Endothelial cell of umbilical vein (primary cell): ENCODE measurements around the gene AP3S2. TPM values are rescaled to one million over a fixed set of nuclear protein-coding genes. Genes with fewer than 3 reads are reported as not detected.

Experiments
- BruUV-seq: library from RNA; stranded (reverse); fragments of 400-500 nt; replicated peaks from 2 replicates; lab custom pipeline; 2021; lab: Mats Ljungman, UMichigan
- CTCF ChIA-PET: fragments of 300-600, 350-600 bp; sonication (Branson Sonifier 250); formaldehyde crosslinking; loops from one replicate; lab custom pipeline; 2021; ENCODE audit warnings: antibody characterized with exemption, inconsistent platforms; lab: Charles Lee
- POLR2A ChIA-PET: fragments of 300-600, 350-600 bp; sonication (Branson Sonifier 250); formaldehyde crosslinking; loops from one replicate; lab custom pipeline; 2021; ENCODE audit warnings: antibody characterized with exemption, inconsistent platforms; lab: Charles Lee
- DNase-seq: peaks from one replicate; pipeline ENCODE4 v3.0.0-alpha.2; 2011; ENCODE audit warnings: low read depth, low spot score
- FAIRE-seq: peaks from 2 replicates; lab custom pipeline; 2011; peaks lifted over from hg19 to GRCh38; lab: Jason Lieb, UNC
- H2AFZ ChIP-seq: 2 replicates; pipeline ENCODE4 v1.6.0; 2012; ENCODE audit warnings: low read depth, low read length, control low read depth, inconsistent platforms
- H3K27ac ChIP-seq: 2 replicates; pipeline ENCODE4 v1.5.1; 2011; ENCODE audit warnings: low read depth, mild to moderate bottlenecking, control low read depth, low read length, moderate library complexity; ENCODE audit not compliant: insufficient read depth
- H3K27me3 ChIP-seq, 2 experiments: 2 replicates each; pipeline versions ENCODE4 v1.6.0 to v1.6.1; 2011; ENCODE audit warnings: low read length in 2 of 2, mixed read lengths in 1 of 2; ENCODE audit not compliant: control insufficient read depth in 2 of 2, insufficient read depth in 2 of 2
- H3K36me3 ChIP-seq, 2 experiments: 2 replicates in 1 of 2; 3 replicates in 1 of 2; pipeline ENCODE4 v1.5.1; 2011; ENCODE audit warnings: low read length in 2 of 2, mild to moderate bottlenecking in 1 of 2, moderate library complexity in 1 of 2; ENCODE audit not compliant: control insufficient read depth in 2 of 2, insufficient read depth in 2 of 2; ENCODE audit errors: extremely low read depth in 1 of 2
- H3K4me1 ChIP-seq: 3 replicates; pipeline ENCODE4 v1.5.1; 2011; ENCODE audit warnings: mild to moderate bottlenecking, low read length; ENCODE audit not compliant: control insufficient read depth, insufficient read depth; ENCODE audit errors: extremely low read depth
- H3K4me2 ChIP-seq: 2 replicates; pipeline ENCODE4 v1.6.1; 2011; ENCODE audit warnings: low read length, control low read depth, mixed read lengths; ENCODE audit not compliant: insufficient read depth
- H3K4me3 ChIP-seq, 3 experiments: fragments of 200-600 bp in 1 of 3; sonication (generic), shearing (Covaris generic) in 1 of 3; replicated peaks in 1 of 3; 2 replicates each; pipeline ENCODE4 v1.5.1; 2011 to 2016; ENCODE audit warnings: control low read depth in 3 of 3, low read length in 3 of 3, mild to moderate bottlenecking in 2 of 3, inconsistent platforms in 1 of 3, low read depth in 1 of 3, moderate library complexity in 1 of 3; ENCODE audit not compliant: insufficient read depth in 1 of 3
- H3K79me2 ChIP-seq: 2 replicates; pipeline ENCODE4 v1.6.0; 2012; ENCODE audit warnings: low read length, inconsistent platforms; ENCODE audit not compliant: control insufficient read depth, insufficient read depth
- H3K9ac ChIP-seq: replicated peaks from 2 replicates; pipeline ENCODE3; 2011; ENCODE audit warnings: low read length, control low read depth; ENCODE audit not compliant: insufficient read depth; ENCODE audit errors: extremely low read depth
- H3K9me1 ChIP-seq: replicated peaks from 3 replicates; pipeline ENCODE4 v1.6.0; 2011; ENCODE audit warnings: mild to moderate bottlenecking, low read length; ENCODE audit not compliant: control insufficient read depth, insufficient read depth; ENCODE audit errors: extremely low read depth
- H3K9me3 ChIP-seq: replicated peaks from 2 replicates; pipeline ENCODE4 v1.5.1; 2012; ENCODE audit warnings: low read length, inconsistent platforms; ENCODE audit not compliant: control insufficient read depth, insufficient read depth
- H4K20me1 ChIP-seq: replicated peaks from 2 replicates; pipeline ENCODE3; 2011; ENCODE audit warnings: mild to moderate bottlenecking, low read length; ENCODE audit not compliant: control insufficient read depth, insufficient read depth; ENCODE audit errors: extremely low read depth
- FOS ChIP-seq: IDR thresholded peaks from 2 replicates; pipeline ENCODE4 v1.6.1; 2011; ENCODE audit warnings: mild to moderate bottlenecking, low read length, moderate library complexity, borderline replicate concordance; ENCODE audit not compliant: insufficient read depth
- MYC ChIP-seq: IDR thresholded peaks from one replicate; pipeline ENCODE4 v1.6.1; 2011; ENCODE audit warnings: mild to moderate bottlenecking, low read depth, low read length
- POLR2AphosphoS5 ChIP-seq: IDR thresholded peaks from 2 replicates; pipeline ENCODE4 v1.6.1; 2012; ENCODE audit warnings: low read depth, mild to moderate bottlenecking, control low read depth, low read length, moderate library complexity; ENCODE audit not compliant: insufficient read depth
- dilution Hi-C: fragments of 300-500 bp; cut with MboI; formaldehyde crosslinking; loops from one replicate; pipeline ENCODE4 v1.15.0; 2019; ENCODE audit warnings: low sequenced_read_pairs; ENCODE audit not compliant: extremely low pct_ligation_motif_present
- intact Hi-C: fragments of 100-400 bp; cut with micrococcal nuclease; formaldehyde crosslinking; loops from one replicate; pipeline ENCODE4 v1.10.0; 2022
- polyA plus RNA-seq, 4 experiments: library from polyadenylated mRNA; depleted of rRNA in 3 of 4; stranded (reverse) in 3 of 4; unstranded in 1 of 4; fragments of >200 nt; gene quantifications; 2 replicates each; pipeline versions ENCODE4 v1.2.1 to v1.2.3, GENCODE V29; 2011 to 2012; ENCODE audit warnings: missing spikeins in 1 of 4
- total RNA-seq: library from RNA; stranded (reverse); gene quantifications from 2 replicates; pipeline ENCODE4 v1.2.3, GENCODE V29; 2021
- TF ChIP-seq, protein P1 (sequence below): IDR thresholded peaks from 2 replicates; pipeline ENCODE4 v1.6.1; 2011; ENCODE audit not compliant: insufficient read depth, insufficient read length
- TF ChIP-seq, protein P2 (sequence below), 2 donors: IDR thresholded peaks; 1 replicate in 1 of 2; 2 replicates in 1 of 2; pipeline ENCODE4 v1.5.1; 2011; ENCODE audit warnings: low read length in 2 of 2, mild to moderate bottlenecking in 2 of 2, moderate library complexity in 2 of 2, control low read depth in 1 of 2, inconsistent platforms in 1 of 2, low read depth in 1 of 2; ENCODE audit not compliant: insufficient read depth in 1 of 2; ENCODE audit errors: extremely low read depth in 1 of 2

The AP3S2 gene
- total and polyA plus RNA-seq, 2 donors (not counting 3 experiments of a cell fraction or from before 2014, with no cell fraction given), result 14.6 to 31.1 TPM

DNA sequence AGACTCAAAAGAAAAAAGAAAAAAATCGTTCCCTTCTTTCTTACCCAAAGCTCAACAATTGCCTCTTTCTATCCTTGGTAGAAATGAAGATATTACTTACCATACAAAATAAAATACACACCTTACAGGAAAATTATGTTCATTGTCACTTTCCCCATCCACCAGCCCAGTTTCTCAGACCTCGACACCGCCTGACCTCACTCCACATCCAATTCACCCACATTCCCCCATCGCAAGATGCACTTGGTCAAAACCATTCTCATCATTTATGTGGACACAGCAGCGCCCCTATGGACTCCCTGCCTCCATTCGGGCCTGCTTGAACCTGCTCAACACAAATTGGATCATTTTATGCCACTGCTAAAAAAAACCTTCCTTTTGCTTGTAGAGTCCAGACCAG, 86.1 kb downstream of the AP3S2 start:
- no peak overlapping the region for H2AFZ ChIP-seq
- no peak overlapping the region for H3K4me2 ChIP-seq
- dilution Hi-C loops, result no loop called here
- H3K4me3 ChIP-seq, result no peak overlapping the region
- H3K79me2 ChIP-seq, result peaks cover 63% of the 10 kb centered on the region
- FAIRE-seq (no peak), DNase-seq (no peak)
- peaks cover 13 to 30% of the 10 kb centered on the region in 2 experiments for H3K36me3 ChIP-seq
- no TSS peak for BruUV-seq
- TF ChIP-seq FOS (no peak), MYC (no peak), POLR2AphosphoS5 (no peak)
- TF ChIP-seq, protein P1, sequence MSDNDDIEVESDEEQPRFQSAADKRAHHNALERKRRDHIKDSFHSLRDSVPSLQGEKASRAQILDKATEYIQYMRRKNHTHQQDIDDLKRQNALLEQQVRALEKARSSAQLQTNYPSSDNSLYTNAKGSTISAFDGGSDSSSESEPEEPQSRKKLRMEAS, result no peak
- TF ChIP-seq, protein P2, sequence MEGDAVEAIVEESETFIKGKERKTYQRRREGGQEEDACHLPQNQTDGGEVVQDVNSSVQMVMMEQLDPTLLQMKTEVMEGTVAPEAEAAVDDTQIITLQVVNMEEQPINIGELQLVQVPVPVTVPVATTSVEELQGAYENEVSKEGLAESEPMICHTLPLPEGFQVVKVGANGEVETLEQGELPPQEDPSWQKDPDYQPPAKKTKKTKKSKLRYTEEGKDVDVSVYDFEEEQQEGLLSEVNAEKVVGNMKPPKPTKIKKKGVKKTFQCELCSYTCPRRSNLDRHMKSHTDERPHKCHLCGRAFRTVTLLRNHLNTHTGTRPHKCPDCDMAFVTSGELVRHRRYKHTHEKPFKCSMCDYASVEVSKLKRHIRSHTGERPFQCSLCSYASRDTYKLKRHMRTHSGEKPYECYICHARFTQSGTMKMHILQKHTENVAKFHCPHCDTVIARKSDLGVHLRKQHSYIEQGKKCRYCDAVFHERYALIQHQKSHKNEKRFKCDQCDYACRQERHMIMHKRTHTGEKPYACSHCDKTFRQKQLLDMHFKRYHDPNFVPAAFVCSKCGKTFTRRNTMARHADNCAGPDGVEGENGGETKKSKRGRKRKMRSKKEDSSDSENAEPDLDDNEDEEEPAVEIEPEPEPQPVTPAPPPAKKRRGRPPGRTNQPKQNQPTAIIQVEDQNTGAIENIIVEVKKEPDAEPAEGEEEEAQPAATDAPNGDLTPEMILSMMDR (IDR thresholded peaks at IDR 0.05; ENCODE audit: extremely low read depth in 1 of 2, insufficient read depth in 1 of 2, low read depth in 1 of 2, low read length in 2 of 2), result no peak
- no peaks in the 10 kb centered on the region for H3K9me1 ChIP-seq
- ChIA-PET CTCF (interaction anchor here (1.4 to 9.3 kb wide), 2 partner anchors 47 to 67 kb away, joined by 3 to 67 read pairs (median 7); no protein-coding TSS in a partner anchor), POLR2A (no interaction called here)
- H3K9me3 ChIP-seq, result no peaks in the 10 kb centered on the region
- H3K4me1 ChIP-seq, result peaks cover 27% of the 10 kb centered on the region
- no peaks in the 10 kb centered on the region for H4K20me1 ChIP-seq
- H3K27me3 ChIP-seq, result no peaks in the 10 kb centered on the region
- intact Hi-C loops, result no loop called here
- H3K27ac ChIP-seq, result no peak overlapping the region
- no peak overlapping the region for H3K9ac ChIP-seq
